ENCODE measurements around the gene ZNF619.

The ZNF619 gene

GRCh38 chr3:40468018-40468417, 8.9 kb upstream of the ZNF619 start:
- DNase-seq: no peak

- DNase-seq: no peak
These were observed 6.2 kb upstream of the ZNF619 start for GRCh38 chr3:40470701-40471100.

GRCh38 chr3:40477666-40478065, 744 bp downstream of the ZNF619 start:
- DNase-seq: no peak

- DNase-seq: no peak
These were observed 10.2 kb downstream of the ZNF619 start for GRCh38 chr3:40487172-40487571.

- DNase-seq: no peak
These were observed 14.0 kb downstream of the ZNF619 start for GRCh38 chr3:40490916-40491315.

GRCh38 chr3:40494698-40495097, 17.8 kb downstream of the ZNF619 start:
- no peak for DNase-seq

GRCh38 chr3:40497288-40497687, 20.4 kb downstream of the ZNF619 start:
- no peak for DNase-seq

GRCh38 chr3:40499952-40500351, 23.0 kb downstream of the ZNF619 start:
- no peak for DNase-seq

GRCh38 chr3:40502034-40502433, 25.1 kb downstream of the ZNF619 start:
- DNase-seq: no peak

GRCh38 chr3:40504636-40505430, 27.9 kb downstream of the ZNF619 start:
- DNase-seq: no peak

GRCh38 chr3:40505599-40506462, 28.9 kb downstream of the ZNF619 start, which contains the start of gene ZNF620:
Gene ZNF620 (plus strand): TSS chr3:40506039. CDS start chr3:40506353, 314 bp downstream.
- peak; percentile 34 for DNase-seq

- no peak for DNase-seq
These were observed 34.3 kb downstream of the ZNF619 start for GRCh38 chr3:40511031-40511718.

- DNase-seq: no peak
These were observed 39.3 kb downstream of the ZNF619 start for GRCh38 chr3:40516201-40516600.

GRCh38 chr3:40518067-40518466, 41.1 kb downstream of the ZNF619 start:
- DNase-seq: no peak

- DNase-seq: no peak
These were observed 41.9 kb downstream of the ZNF619 start for GRCh38 chr3:40518848-40519247.

GRCh38 chr3:40521254-40521653, 44.3 kb downstream of the ZNF619 start:
- no peak for DNase-seq

- DNase-seq: no peak
These were observed 46.9 kb downstream of the ZNF619 start for GRCh38 chr3:40523781-40524180.

- no peak for DNase-seq
These were observed 47.3 kb downstream of the ZNF619 start for GRCh38 chr3:40524222-40524567.

GRCh38 chr3:40524568-40525285, 47.8 kb downstream of the ZNF619 start, which contains the start of gene ZNF621:
Gene ZNF621 (plus strand): TSS chr3:40524960. CDS start chr3:40525841, 881 bp downstream.
- peak; percentile 80 for DNase-seq

GRCh38 chr3:40528426-40528825, 51.5 kb downstream of the ZNF619 start:
- no peak for DNase-seq

GRCh38 chr3:40532252-40532651, 55.3 kb downstream of the ZNF619 start:
- DNase-seq: no peak

GRCh38 chr3:40534283-40534682, 57.4 kb downstream of the ZNF619 start:
- no peak for DNase-seq

Data from stimulated activated naive CD4-positive, alpha-beta T cell treated with Interleukin-2 at 50 U/mL for 16 hours (primary cell).